Panc1 (cell line): Measurements from ENCODE around the gene POLE3. TPM values are rescaled to one million over a fixed set of nuclear protein-coding genes. Genes with fewer than 3 reads are reported as not detected.

Source experiments
- ATAC-seq: fragments of 200-7000 bp; cut with Tn5 transposase; 2 replicates; pipeline ENCODE4 v1.9.1; 2020; ENCODE audit warnings: mild to moderate bottlenecking, moderate library complexity
- BruUV-seq: library from RNA; stranded (reverse); fragments of 400-500 nt; replicated peaks from 2 replicates; lab custom pipeline; 2021; lab: Mats Ljungman, UMichigan
- CTCF ChIA-PET: fragments of 300-600 bp; sonication (Branson Sonifier 250); formaldehyde crosslinking; loops from one replicate; lab custom pipeline; 2022; ENCODE audit warnings: antibody characterized with exemption; lab: Charles Lee
- POLR2A ChIA-PET: fragments of 300-600 bp; sonication (Branson Sonifier 250); formaldehyde crosslinking; loops from one replicate; lab custom pipeline; 2022; ENCODE audit warnings: antibody characterized with exemption; lab: Charles Lee
- DNase-seq: peaks from one replicate; pipeline ENCODE4 v3.0.0-alpha.2; 2010; ENCODE audit warnings: low read depth, low spot score
- H3K27ac ChIP-seq: 2 replicates; pipeline ENCODE4 v1.5.1; 2011; ENCODE audit warnings: mild to moderate bottlenecking, low read length, inconsistent platforms
- H3K27me3 ChIP-seq: fragments of 200-500 bp; sonication (Bioruptor generic); 2 replicates; pipeline ENCODE4 v1.6.0; 2014; ENCODE audit warnings: low read length, inconsistent platforms; ENCODE audit not compliant: control insufficient read depth, insufficient read depth
- H3K36me3 ChIP-seq: fragments of 200-500 bp; sonication (Bioruptor generic); 2 replicates; pipeline ENCODE4 v1.5.1; 2014; ENCODE audit warnings: inconsistent platforms, mild to moderate bottlenecking, low read length, moderate library complexity; ENCODE audit not compliant: control insufficient read depth, insufficient read depth
- H3K4me1 ChIP-seq: 2 replicates; pipeline ENCODE4 v1.5.1; 2011; ENCODE audit warnings: inconsistent platforms, mild to moderate bottlenecking, low read length, moderate library complexity; ENCODE audit not compliant: control insufficient read depth, insufficient read depth
- H3K4me3 ChIP-seq, 2 experiments: 2 replicates each; pipeline ENCODE4 v1.5.1; 2011 to 2012; ENCODE audit warnings: low read depth in 2 of 2, low read length in 2 of 2, mild to moderate bottlenecking in 2 of 2, inconsistent platforms in 1 of 2, moderate library complexity in 1 of 2
- H3K9me3 ChIP-seq: fragments of 200-500 bp; sonication (Bioruptor generic); 2 replicates; pipeline ENCODE4 v1.5.1; 2014; ENCODE audit warnings: low read depth, mild to moderate bottlenecking, inconsistent platforms, low read length, moderate library complexity; ENCODE audit not compliant: control insufficient read depth, insufficient read depth
- POLR2AphosphoS5 ChIP-seq: IDR thresholded peaks from 2 replicates; pipeline ENCODE4 v1.6.1; 2012; ENCODE audit warnings: mild to moderate bottlenecking, low read depth, low read length, moderate library complexity
- SIN3A ChIP-seq: IDR thresholded peaks from 2 replicates; pipeline ENCODE4 v1.6.1; 2012; ENCODE audit warnings: low read depth, mild to moderate bottlenecking, low read length, moderate library complexity, borderline replicate concordance; ENCODE audit not compliant: insufficient read depth
- TCF7L2 ChIP-seq: IDR thresholded peaks from 2 replicates; pipeline ENCODE4 v1.6.1; 2011; ENCODE audit warnings: mild to moderate bottlenecking, low read depth, low read length, inconsistent platforms
- in situ Hi-C: cut with HindIII; loops from 2 replicates; pipeline ENCODE4 v1.10.0; 2016; ENCODE audit warnings: low sequenced_read_pairs, low pct_unique_long_range_greater_than_20kb
- intact Hi-C: fragments of 100-400 bp; cut with micrococcal nuclease; formaldehyde crosslinking; loops from one replicate; pipeline ENCODE4 v1.10.0; 2022; ENCODE audit not compliant: unreplicated experiment
- total RNA-seq: library from RNA; stranded (reverse); gene quantifications from one replicate; pipeline ENCODE4 v1.2.1, GENCODE V29; 2021; ENCODE audit not compliant: unreplicated experiment
- TF ChIP-seq, protein P1 (sequence below): fragments of 450-650 bp; IDR thresholded peaks from 2 replicates; pipeline ENCODE4 v1.5.1; 2017; ENCODE audit warnings: mild to moderate bottlenecking
- TF ChIP-seq, protein P2 (sequence below), 2 experiments: IDR thresholded peaks; 2 replicates each; pipeline ENCODE4 v1.6.1; 2011 to 2012; ENCODE audit warnings: low read depth in 2 of 2, control low read depth in 1 of 2, low read length in 1 of 2, mild to moderate bottlenecking in 1 of 2, moderate library complexity in 1 of 2; ENCODE audit not compliant: insufficient read depth in 1 of 2

The POLE3 gene
- total RNA-seq, 1 experiment from 2014 or later = 48.5 TPM

DNA sequence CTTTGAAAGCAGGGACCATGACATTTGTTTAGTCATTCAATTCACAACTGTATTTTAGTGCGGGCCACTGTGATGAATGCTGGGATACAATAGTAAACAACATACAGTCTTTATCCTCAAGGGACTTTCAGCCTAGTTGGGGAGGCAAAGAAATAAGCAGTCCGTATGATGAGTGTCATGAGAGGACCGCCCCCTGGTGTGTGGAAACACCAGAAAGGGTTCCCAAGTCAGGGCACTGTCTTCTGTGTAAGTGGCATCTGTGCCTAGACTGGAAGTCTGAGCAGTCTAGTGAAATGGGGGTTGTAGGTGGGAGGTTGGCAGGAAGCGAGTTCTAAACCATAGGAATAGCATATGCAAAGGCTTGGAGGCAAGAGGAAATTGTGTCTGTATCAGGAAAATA is 6.9 kb upstream of the POLE3 start:
- Histone ChIP-seq H3K27ac (no peak overlapping the region), H3K4me1 (no peaks in the 10 kb centered on the region), H3K4me3 (no peak overlapping the region), H3K9me3 (no peaks in the 10 kb centered on the region), H3K36me3 (no peaks in the 10 kb centered on the region), H3K27me3 (no peaks in the 10 kb centered on the region)
- in situ Hi-C loops = no loop called here
- no peak for ATAC-seq
- CTCF ChIA-PET = no interaction called here
- BruUV-seq = no TSS peak
- DNase-seq = no peak
- TF ChIP-seq, protein P1, sequence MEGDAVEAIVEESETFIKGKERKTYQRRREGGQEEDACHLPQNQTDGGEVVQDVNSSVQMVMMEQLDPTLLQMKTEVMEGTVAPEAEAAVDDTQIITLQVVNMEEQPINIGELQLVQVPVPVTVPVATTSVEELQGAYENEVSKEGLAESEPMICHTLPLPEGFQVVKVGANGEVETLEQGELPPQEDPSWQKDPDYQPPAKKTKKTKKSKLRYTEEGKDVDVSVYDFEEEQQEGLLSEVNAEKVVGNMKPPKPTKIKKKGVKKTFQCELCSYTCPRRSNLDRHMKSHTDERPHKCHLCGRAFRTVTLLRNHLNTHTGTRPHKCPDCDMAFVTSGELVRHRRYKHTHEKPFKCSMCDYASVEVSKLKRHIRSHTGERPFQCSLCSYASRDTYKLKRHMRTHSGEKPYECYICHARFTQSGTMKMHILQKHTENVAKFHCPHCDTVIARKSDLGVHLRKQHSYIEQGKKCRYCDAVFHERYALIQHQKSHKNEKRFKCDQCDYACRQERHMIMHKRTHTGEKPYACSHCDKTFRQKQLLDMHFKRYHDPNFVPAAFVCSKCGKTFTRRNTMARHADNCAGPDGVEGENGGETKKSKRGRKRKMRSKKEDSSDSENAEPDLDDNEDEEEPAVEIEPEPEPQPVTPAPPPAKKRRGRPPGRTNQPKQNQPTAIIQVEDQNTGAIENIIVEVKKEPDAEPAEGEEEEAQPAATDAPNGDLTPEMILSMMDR = no peak
- no peak for TF ChIP-seq TCF7L2
- TF ChIP-seq, protein P2, sequence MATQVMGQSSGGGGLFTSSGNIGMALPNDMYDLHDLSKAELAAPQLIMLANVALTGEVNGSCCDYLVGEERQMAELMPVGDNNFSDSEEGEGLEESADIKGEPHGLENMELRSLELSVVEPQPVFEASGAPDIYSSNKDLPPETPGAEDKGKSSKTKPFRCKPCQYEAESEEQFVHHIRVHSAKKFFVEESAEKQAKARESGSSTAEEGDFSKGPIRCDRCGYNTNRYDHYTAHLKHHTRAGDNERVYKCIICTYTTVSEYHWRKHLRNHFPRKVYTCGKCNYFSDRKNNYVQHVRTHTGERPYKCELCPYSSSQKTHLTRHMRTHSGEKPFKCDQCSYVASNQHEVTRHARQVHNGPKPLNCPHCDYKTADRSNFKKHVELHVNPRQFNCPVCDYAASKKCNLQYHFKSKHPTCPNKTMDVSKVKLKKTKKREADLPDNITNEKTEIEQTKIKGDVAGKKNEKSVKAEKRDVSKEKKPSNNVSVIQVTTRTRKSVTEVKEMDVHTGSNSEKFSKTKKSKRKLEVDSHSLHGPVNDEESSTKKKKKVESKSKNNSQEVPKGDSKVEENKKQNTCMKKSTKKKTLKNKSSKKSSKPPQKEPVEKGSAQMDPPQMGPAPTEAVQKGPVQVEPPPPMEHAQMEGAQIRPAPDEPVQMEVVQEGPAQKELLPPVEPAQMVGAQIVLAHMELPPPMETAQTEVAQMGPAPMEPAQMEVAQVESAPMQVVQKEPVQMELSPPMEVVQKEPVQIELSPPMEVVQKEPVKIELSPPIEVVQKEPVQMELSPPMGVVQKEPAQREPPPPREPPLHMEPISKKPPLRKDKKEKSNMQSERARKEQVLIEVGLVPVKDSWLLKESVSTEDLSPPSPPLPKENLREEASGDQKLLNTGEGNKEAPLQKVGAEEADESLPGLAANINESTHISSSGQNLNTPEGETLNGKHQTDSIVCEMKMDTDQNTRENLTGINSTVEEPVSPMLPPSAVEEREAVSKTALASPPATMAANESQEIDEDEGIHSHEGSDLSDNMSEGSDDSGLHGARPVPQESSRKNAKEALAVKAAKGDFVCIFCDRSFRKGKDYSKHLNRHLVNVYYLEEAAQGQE (IDR thresholded peaks at IDR 0.05; ENCODE audit: insufficient read depth in 1 of 2, low read depth in 2 of 2, low read length in 1 of 2) = no peak
- TF ChIP-seq POLR2AphosphoS5 = no peak
- no peak for TF ChIP-seq SIN3A
- intact Hi-C loops = no loop called here
- POLR2A ChIA-PET = no interaction called here

DNA sequence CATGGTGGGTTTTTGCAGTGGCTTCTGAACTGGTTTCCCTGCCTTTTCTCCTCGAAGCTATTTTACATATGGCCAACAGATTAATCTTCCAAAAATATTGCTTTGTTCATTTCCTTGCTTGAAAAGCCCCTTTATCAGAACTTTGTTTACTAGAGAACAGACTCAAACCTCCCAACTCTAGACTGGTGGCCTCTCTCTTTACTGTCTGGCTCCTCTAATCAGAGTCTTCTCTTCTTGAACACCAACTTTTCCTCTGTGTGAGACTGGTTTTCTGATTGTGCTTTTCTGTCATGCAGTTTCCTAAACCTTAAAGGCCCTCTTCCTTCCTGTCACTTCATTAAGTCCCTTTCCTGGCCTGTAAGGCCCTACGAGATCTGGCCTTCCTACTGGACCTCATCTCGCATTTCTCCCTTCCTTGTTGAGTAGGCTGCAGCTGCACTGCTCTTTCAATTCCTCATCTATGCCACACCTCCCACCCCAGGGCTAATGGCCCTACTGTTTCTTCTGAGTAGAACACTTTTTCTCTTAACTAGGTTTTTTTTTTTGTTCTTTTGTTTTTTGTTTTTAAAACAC is 5.8 kb upstream of the POLE3 start:
- Histone ChIP-seq H3K27ac (no peak overlapping the region), H3K4me3 (no peak overlapping the region), H3K4me1 (no peaks in the 10 kb centered on the region), H3K27me3 (no peaks in the 10 kb centered on the region), H3K36me3 (no peaks in the 10 kb centered on the region), H3K9me3 (no peaks in the 10 kb centered on the region)
- ChIA-PET CTCF (no interaction called here), POLR2A (no interaction called here)
- no peak for DNase-seq
- in situ Hi-C loops (no loop called here), intact Hi-C loops (no loop called here)
- no TSS peak for BruUV-seq
- no peak for ATAC-seq
- TF ChIP-seq, protein P2 (IDR thresholded peaks at IDR 0.05; ENCODE audit: insufficient read depth in 1 of 2, low read depth in 2 of 2, low read length in 1 of 2) = no peak
- TF ChIP-seq, protein P1 = no peak
- TF ChIP-seq SIN3A (no peak), POLR2AphosphoS5 (no peak), TCF7L2 (no peak)
